HCT116 (cell line): ENCODE data around the gene GUK1. TPM values are rescaled to one million over a fixed set of nuclear protein-coding genes. Genes with fewer than 3 reads are reported as not detected.

ENCODE experiments used
- ATAC-seq: fragments of 200-7000 bp; cut with Tn5 transposase; 2 replicates; pipeline ENCODE4 v1.9.1; 2020; ENCODE audit warnings: mild to moderate bottlenecking, moderate library complexity
- BruUV-seq: library from RNA; stranded (reverse); fragments of 400-500 nt; replicated peaks from 2 replicates; lab custom pipeline; 2021; lab: Mats Ljungman, UMichigan
- CTCF ChIA-PET: fragments of 300-600 bp; sonication (Branson Sonifier 250); formaldehyde crosslinking; loops from one replicate; lab custom pipeline; 2021; ENCODE audit warnings: antibody characterized with exemption; lab: Charles Lee
- POLR2A ChIA-PET: fragments of 300-600, 350-600 bp; sonication (Branson Sonifier 250); formaldehyde crosslinking; loops from one replicate; lab custom pipeline; 2021; ENCODE audit warnings: antibody characterized with exemption; lab: Charles Lee
- RAD21 ChIA-PET, 2 experiments: fragments of 300-600 bp; sonication (Branson Sonifier 250); formaldehyde crosslinking; loops; one replicate each; lab custom pipeline; 2023; ENCODE audit warnings: low total read pairs in 2 of 2; ENCODE audit not compliant: uncharacterized antibody in 2 of 2, unreplicated experiment in 2 of 2, low non-redundant PET in 1 of 2; lab: Charles Lee
- DNase-seq: peaks from one replicate; pipeline ENCODE4 v3.0.0-alpha.2; 2010; ENCODE audit warnings: low read depth, low spot score
- H2AFZ ChIP-seq: fragments of 200-600 bp; shearing (Covaris generic), sonication (generic); 2 replicates; pipeline ENCODE4 v1.6.1; 2017; ENCODE audit warnings: low read depth, mixed run types, mixed read lengths, antibody characterized with exemption, low read length; ENCODE audit not compliant: poor library complexity, severe bottlenecking
- H3K27ac ChIP-seq: 2 replicates; pipeline ENCODE4 v1.5.1; 2012; ENCODE audit warnings: low read depth, low read length
- H3K27me3 ChIP-seq: fragments of 200-600 bp; sonication (generic); 2 replicates; pipeline ENCODE4 v1.6.1; 2016; ENCODE audit warnings: mixed run types, low read length, mixed read lengths; ENCODE audit not compliant: insufficient read depth
- H3K36me3 ChIP-seq, 2 experiments: fragments of 200-500 bp in 1 of 2; fragments of 200-600 bp in 1 of 2; sonication (Bioruptor generic) in 1 of 2; sonication (generic) in 1 of 2; 2 replicates each; pipeline versions ENCODE4 v1.5.1 to v1.6.1; 2014 to 2016; ENCODE audit warnings: low read length in 2 of 2, inconsistent platforms in 1 of 2, mixed read lengths in 1 of 2, mixed run types in 1 of 2; ENCODE audit not compliant: insufficient read depth in 2 of 2, control insufficient read depth in 1 of 2
- H3K4me1 ChIP-seq, 2 experiments: fragments of 200-600 bp in 1 of 2; sonication (generic) in 1 of 2; 2 replicates each; pipeline versions ENCODE4 v1.5.1 to v1.6.1; 2012 to 2017; ENCODE audit warnings: low read length in 2 of 2, inconsistent platforms in 1 of 2, mild to moderate bottlenecking in 1 of 2, mixed read lengths in 1 of 2, mixed run types in 1 of 2, moderate library complexity in 1 of 2; ENCODE audit not compliant: insufficient read depth in 2 of 2, control insufficient read depth in 1 of 2
- H3K4me2 ChIP-seq: fragments of 200-600 bp; sonication (generic); 2 replicates; pipeline ENCODE4 v1.6.1; 2017; ENCODE audit warnings: mixed run types, low read length, mixed read lengths
- H3K4me3 ChIP-seq, 2 experiments: fragments of 200-600 bp in 1 of 2; sonication (generic) in 1 of 2; replicated peaks in 1 of 2; 2 replicates each; pipeline ENCODE4 v1.5.1; 2011 to 2016; ENCODE audit warnings: low read length in 2 of 2, control low read depth in 1 of 2, low read depth in 1 of 2, mild to moderate bottlenecking in 1 of 2, mixed read lengths in 1 of 2, mixed run types in 1 of 2
- H3K79me2 ChIP-seq: fragments of 200-600 bp; sonication (generic); 2 replicates; pipeline ENCODE4 v1.6.1; 2017; ENCODE audit warnings: mild to moderate bottlenecking, mixed run types, low read length, moderate library complexity, mixed read lengths; ENCODE audit not compliant: insufficient read depth
- H3K9ac ChIP-seq: fragments of 200-600 bp; sonication (generic); 2 replicates; pipeline ENCODE4 v1.6.1; 2016; ENCODE audit warnings: low read length, mixed read lengths
- H3K9me2 ChIP-seq: fragments of 200-600 bp; sonication (generic), shearing (Covaris generic); 2 replicates; pipeline ENCODE4 v1.6.1; 2017; ENCODE audit warnings: mixed run types, mild to moderate bottlenecking, moderate library complexity; ENCODE audit not compliant: insufficient read depth
- H3K9me3 ChIP-seq, 2 experiments: fragments of 200-500 bp in 1 of 2; fragments of 200-600 bp in 1 of 2; sonication (Bioruptor generic) in 1 of 2; sonication (generic) in 1 of 2; 2 replicates each; pipeline ENCODE4 v1.6.1; 2014 to 2017; ENCODE audit warnings: low read length in 2 of 2, mixed read lengths in 2 of 2, inconsistent platforms in 1 of 2, low read depth in 1 of 2, mild to moderate bottlenecking in 1 of 2, mixed run types in 1 of 2, moderate library complexity in 1 of 2; ENCODE audit not compliant: control insufficient read depth in 1 of 2, insufficient read depth in 1 of 2
- H4K20me1 ChIP-seq: fragments of 200-600 bp; sonication (generic), shearing (Covaris generic); 2 replicates; pipeline ENCODE4 v1.6.1; 2017; ENCODE audit warnings: mixed run types, mild to moderate bottlenecking, moderate library complexity; ENCODE audit not compliant: insufficient read depth
- ATF3 ChIP-seq: IDR thresholded peaks from 2 replicates; pipeline ENCODE4 v1.6.1; 2012
- EGR1 ChIP-seq: IDR thresholded peaks from 2 replicates; pipeline ENCODE4 v1.6.1; 2012; ENCODE audit warnings: low read depth
- FOSL1 ChIP-seq: IDR thresholded peaks from 2 replicates; pipeline ENCODE4 v1.6.1; 2012; ENCODE audit warnings: low read depth
- JUND ChIP-seq: IDR thresholded peaks from 2 replicates; pipeline ENCODE4 v1.6.1; 2012
- MAX ChIP-seq: IDR thresholded peaks from 2 replicates; pipeline ENCODE4 v1.6.1; 2012
- POLR2A ChIP-seq: IDR thresholded peaks from 2 replicates; pipeline ENCODE4 v1.7.0; 2011; ENCODE audit warnings: borderline replicate concordance; ENCODE audit not compliant: insufficient read depth, insufficient read length; ENCODE audit errors: extremely low read depth
- SP1 ChIP-seq: IDR thresholded peaks from 2 replicates; pipeline ENCODE4 v1.6.1; 2012; ENCODE audit warnings: low read depth
- SRF ChIP-seq: IDR thresholded peaks from 2 replicates; pipeline ENCODE4 v1.6.1; 2012; ENCODE audit warnings: low read depth
- TCF7L2 ChIP-seq: IDR thresholded peaks from 2 replicates; pipeline ENCODE4 v1.7.0; 2011; ENCODE audit warnings: borderline replicate concordance, inconsistent platforms; ENCODE audit not compliant: insufficient read depth, insufficient read length; ENCODE audit errors: extremely low read depth
- ZBTB33 ChIP-seq: IDR thresholded peaks from 2 replicates; pipeline ENCODE4 v1.6.1; 2011; ENCODE audit warnings: mild to moderate bottlenecking, low read length, moderate library complexity; ENCODE audit not compliant: insufficient replicate concordance; ENCODE audit errors: extremely low read depth
- ZFX ChIP-seq: fragments of 450-650 bp; IDR thresholded peaks from 2 replicates; pipeline ENCODE4 v1.6.1; 2017
- ZNF274 ChIP-seq: fragments of 200-500 bp; sonication (Bioruptor generic); IDR thresholded peaks from 2 replicates; pipeline ENCODE4 v1.6.1; 2014; ENCODE audit warnings: mild to moderate bottlenecking, low read depth, low read length, inconsistent platforms
- intact Hi-C: fragments of 100-400 bp; cut with micrococcal nuclease; formaldehyde crosslinking; loops from 2 replicates; pipeline ENCODE4 v1.10.0; 2022
- total RNA-seq: library from RNA; stranded (reverse); gene quantifications from one replicate; pipeline ENCODE4 v1.2.1, GENCODE V29; 2021; ENCODE audit not compliant: unreplicated experiment
- TF ChIP-seq, protein P1 (sequence below): IDR thresholded peaks from 2 replicates; pipeline ENCODE4 v1.6.1; 2012; ENCODE audit warnings: low read depth
- TF ChIP-seq, protein P2 (sequence below), 3 experiments: fragments of 200-600 bp in 1 of 3; sonication (generic) in 1 of 3; IDR thresholded peaks in 2 of 3; conservative IDR thresholded peaks in 1 of 3; 2 replicates each; pipeline ENCODE4 v1.5.1; 2012 to 2017; ENCODE audit warnings: low read depth in 2 of 3, low read length in 2 of 3, antibody characterized with exemption in 1 of 3, borderline replicate concordance in 1 of 3, control low read depth in 1 of 3, mild to moderate bottlenecking in 1 of 3, mixed read lengths in 1 of 3, mixed run types in 1 of 3, moderate library complexity in 1 of 3; ENCODE audit not compliant: insufficient read depth in 1 of 3

GUK1 gene
- total RNA-seq, 1 experiment from 2014 or later = 145 TPM

- TF ChIP-seq POLR2A (no peak), ZFX (no peak), EGR1 (no peak), ZBTB33 (no peak), ATF3 (no peak), SP1 (no peak), ZNF274 (no peak), MAX (no peak), JUND (no peak), FOSL1 (no peak), SRF (no peak), TCF7L2 (no peak)
- TF ChIP-seq, protein P1, sequence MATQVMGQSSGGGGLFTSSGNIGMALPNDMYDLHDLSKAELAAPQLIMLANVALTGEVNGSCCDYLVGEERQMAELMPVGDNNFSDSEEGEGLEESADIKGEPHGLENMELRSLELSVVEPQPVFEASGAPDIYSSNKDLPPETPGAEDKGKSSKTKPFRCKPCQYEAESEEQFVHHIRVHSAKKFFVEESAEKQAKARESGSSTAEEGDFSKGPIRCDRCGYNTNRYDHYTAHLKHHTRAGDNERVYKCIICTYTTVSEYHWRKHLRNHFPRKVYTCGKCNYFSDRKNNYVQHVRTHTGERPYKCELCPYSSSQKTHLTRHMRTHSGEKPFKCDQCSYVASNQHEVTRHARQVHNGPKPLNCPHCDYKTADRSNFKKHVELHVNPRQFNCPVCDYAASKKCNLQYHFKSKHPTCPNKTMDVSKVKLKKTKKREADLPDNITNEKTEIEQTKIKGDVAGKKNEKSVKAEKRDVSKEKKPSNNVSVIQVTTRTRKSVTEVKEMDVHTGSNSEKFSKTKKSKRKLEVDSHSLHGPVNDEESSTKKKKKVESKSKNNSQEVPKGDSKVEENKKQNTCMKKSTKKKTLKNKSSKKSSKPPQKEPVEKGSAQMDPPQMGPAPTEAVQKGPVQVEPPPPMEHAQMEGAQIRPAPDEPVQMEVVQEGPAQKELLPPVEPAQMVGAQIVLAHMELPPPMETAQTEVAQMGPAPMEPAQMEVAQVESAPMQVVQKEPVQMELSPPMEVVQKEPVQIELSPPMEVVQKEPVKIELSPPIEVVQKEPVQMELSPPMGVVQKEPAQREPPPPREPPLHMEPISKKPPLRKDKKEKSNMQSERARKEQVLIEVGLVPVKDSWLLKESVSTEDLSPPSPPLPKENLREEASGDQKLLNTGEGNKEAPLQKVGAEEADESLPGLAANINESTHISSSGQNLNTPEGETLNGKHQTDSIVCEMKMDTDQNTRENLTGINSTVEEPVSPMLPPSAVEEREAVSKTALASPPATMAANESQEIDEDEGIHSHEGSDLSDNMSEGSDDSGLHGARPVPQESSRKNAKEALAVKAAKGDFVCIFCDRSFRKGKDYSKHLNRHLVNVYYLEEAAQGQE = no peak
- TF ChIP-seq, protein P2, sequence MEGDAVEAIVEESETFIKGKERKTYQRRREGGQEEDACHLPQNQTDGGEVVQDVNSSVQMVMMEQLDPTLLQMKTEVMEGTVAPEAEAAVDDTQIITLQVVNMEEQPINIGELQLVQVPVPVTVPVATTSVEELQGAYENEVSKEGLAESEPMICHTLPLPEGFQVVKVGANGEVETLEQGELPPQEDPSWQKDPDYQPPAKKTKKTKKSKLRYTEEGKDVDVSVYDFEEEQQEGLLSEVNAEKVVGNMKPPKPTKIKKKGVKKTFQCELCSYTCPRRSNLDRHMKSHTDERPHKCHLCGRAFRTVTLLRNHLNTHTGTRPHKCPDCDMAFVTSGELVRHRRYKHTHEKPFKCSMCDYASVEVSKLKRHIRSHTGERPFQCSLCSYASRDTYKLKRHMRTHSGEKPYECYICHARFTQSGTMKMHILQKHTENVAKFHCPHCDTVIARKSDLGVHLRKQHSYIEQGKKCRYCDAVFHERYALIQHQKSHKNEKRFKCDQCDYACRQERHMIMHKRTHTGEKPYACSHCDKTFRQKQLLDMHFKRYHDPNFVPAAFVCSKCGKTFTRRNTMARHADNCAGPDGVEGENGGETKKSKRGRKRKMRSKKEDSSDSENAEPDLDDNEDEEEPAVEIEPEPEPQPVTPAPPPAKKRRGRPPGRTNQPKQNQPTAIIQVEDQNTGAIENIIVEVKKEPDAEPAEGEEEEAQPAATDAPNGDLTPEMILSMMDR (IDR thresholded peaks at IDR 0.05 in 2 of 3, conservative IDR thresholded peaks at IDR 0.05 in 1 of 3; ENCODE audit: borderline replicate concordance in 1 of 3, insufficient read depth in 1 of 3, low read depth in 2 of 3, low read length in 2 of 3) = no peak
- DNase-seq (no peak), ATAC-seq (no peak)
- H3K4me2 ChIP-seq = no peak overlapping the region
- H3K4me1 ChIP-seq = peaks cover 11% of the 10 kb centered on the region in 2 experiments; a peak in 3 of 4 replicates
- no peaks in the 10 kb centered on the region for H3K9me3 ChIP-seq
- no peak overlapping the region for H2AFZ ChIP-seq
- no peak overlapping the region for H3K4me3 ChIP-seq
- ChIA-PET POLR2A (interaction anchor here (1.1 kb wide), 1 partner anchor 14 kb away, joined by 4 read pairs; the partner anchor contains the start of gene IBA57), CTCF (interaction anchor here (1.3 kb wide), 1 partner anchor 14 kb away, joined by 3 read pairs; the partner anchor contains the start of gene IBA57), RAD21 (no interaction called here)
- no peaks in the 10 kb centered on the region; the same call in 1 of the 2 replicates for H3K79me2 ChIP-seq
- no peaks in the 10 kb centered on the region for H3K9me2 ChIP-seq
- H3K27me3 ChIP-seq = no peaks in the 10 kb centered on the region
- intact Hi-C loops = no loop called here
- H3K9ac ChIP-seq = no peak overlapping the region
- no peak overlapping the region for H3K27ac ChIP-seq
- BruUV-seq = no TSS peak
- H4K20me1 ChIP-seq = no peaks in the 10 kb centered on the region
- 0 out of 4 replicates have a peak, but pooled peaks cover 0 to 6% of the 10 kb centered on the region in 2 experiments for H3K36me3 ChIP-seq
Measured at GRCh38 chr1:228151180-228151925, 11.3 kb downstream of the GUK1 start.
